Glomerular visceral epithelial cell (primary cell): ENCODE measurements around the gene TTLL4.

Experiments used
- DNase-seq: peaks from one replicate; pipeline ENCODE4 v3.0.0-alpha.2; 2016; ENCODE audit errors: extremely low spot score

The TTLL4 gene

DNA sequence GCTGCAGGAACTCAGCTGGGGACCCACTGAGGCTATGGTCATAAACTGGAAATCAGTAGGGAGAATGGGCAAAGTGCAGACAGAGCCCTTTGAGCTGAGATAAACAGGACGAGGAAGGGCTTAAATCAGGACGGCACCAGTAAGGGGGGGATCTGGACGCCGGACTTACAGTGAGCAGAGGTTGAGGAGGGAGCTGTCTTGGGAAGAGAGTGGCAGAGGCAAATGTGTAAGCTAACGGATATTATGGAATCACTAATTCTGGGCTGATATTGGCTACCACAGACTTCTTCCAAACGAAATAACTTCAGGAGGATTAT, 71.9 kb downstream of the TTLL4 start:
- peak; percentile 42 for DNase-seq

DNA sequence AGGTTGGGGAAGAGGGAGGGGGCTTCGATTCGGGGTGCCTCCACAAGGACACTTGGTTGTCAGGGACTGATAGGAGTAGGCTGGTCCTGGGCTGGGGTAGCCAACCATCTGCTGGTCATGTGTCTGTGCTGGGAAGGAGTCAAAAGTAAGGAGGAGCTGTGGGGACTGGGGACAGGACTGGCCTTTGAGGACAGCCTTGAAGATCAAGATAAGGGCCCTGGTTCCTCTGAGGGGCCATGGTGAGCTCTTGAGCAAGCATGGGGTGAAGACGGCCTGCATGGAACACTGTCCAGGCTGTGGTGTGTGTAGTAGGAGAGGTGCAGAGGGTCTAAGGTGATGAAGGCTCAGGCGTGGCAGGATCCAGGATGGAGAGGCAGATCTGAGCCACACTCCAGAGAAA, 73.1 kb downstream of the TTLL4 start:
- DNase-seq: no peak

DNA sequence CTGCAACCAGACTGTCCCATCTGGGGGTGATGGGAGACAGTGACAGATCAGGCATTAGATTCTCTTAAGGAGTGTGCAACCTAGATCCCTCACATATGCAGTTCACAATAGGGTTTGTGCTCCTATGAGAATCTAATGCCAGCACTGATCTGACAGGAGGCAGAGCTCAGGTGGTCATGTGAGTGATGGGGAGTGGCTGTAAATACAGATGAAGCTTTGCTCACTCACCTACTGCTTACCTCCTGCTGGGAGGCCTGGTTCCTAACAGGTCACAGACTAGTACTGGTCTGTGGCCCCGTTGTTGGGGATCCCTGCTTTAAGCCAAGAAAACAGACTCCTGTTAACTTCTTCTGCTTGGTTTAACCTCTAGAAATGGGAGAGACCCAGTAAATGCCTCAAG, 74.5 kb downstream of the TTLL4 start:
- DNase-seq: no peak

DNA sequence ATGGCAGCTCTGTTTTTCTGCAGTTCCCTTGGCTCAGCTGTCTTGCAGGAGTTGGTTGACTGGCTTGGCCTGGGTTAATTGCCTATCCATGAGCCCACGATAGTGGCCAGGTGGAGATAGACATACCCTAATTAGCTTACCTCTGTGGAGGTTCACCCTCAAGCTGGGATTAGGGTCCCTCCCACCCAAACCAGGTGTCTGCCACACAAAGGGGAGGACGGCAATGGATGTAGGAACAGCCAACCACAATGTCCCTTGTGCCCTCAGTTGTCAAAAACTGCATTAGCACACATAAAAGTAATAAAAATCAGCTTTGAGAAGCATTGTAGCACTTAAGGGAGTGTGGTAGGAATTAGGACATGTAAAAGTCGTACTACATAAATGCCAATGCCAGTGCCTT, 75.5 kb downstream of the TTLL4 start:
- no peak for DNase-seq

DNA sequence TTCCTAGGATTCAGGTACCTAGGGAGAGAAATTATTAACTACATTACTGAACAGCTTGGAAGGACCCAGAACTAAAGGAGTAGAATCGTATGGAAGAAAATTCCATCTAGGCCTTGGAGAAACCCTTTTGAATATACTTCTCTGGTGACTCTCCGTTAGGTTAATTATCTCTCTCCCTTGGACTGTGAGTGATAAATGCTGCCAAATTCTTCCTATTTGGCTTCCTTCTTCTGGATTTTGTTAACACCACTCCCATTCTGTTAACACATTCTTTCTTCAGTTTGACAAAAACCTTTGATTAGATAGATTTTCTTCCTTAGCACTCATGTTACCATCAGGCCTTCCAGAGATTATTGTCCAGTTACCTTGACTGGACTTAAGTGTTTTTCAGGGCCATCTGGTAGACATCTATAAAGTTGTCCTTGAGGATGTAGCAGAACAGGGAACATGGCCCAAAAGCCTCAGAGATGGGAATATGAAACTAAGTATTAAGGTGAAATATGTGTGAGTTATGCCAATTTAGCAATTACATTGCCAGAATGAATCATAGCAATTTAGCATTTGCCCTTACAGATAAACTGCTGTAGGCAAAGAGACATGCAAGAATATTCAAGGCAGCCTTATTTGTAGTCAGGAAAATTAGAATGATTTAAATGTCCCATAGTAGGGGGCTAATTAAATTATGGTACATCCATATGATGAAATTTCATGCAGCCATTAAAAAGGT, 78.1 kb downstream of the TTLL4 start:
- no peak for DNase-seq

DNA sequence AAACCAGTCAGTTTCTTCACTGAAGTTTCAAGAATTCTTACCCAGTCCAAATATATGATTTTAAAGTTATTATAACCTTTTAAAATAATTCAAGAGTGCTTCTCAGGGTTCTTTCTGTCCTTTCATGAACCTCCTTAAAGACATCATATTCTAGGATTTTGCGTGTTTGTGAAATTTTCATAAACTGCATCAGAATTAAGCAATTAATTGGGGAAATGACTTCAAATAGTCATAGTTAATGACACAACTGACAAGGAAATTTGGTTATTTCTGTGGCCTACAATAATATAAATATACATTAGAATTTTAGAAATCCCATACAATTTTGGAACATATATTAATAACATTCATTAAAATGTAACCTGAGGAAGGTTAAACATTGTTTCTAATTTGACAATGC, 81.8 kb downstream of the TTLL4 start:
- no peak for DNase-seq

DNA sequence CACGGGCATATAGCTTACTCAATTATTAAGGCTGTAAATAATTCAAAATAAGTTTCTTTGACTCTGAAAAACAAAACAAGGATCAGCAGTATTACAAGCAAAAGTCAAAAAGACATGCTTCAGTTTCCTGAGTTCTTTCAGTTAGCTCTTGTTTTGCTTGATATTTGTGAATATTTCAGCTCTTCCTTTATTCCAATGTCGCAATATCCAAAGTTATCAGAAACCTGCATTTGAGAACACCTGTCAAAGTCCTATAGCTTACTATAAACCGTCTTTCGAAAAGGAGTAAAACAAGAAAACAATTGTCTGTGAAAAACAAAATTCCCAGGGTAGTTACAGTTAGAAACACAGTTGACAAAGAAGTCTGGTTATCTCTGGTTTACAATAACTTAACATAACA, 86.1 kb downstream of the TTLL4 start:
- DNase-seq: no peak

DNA sequence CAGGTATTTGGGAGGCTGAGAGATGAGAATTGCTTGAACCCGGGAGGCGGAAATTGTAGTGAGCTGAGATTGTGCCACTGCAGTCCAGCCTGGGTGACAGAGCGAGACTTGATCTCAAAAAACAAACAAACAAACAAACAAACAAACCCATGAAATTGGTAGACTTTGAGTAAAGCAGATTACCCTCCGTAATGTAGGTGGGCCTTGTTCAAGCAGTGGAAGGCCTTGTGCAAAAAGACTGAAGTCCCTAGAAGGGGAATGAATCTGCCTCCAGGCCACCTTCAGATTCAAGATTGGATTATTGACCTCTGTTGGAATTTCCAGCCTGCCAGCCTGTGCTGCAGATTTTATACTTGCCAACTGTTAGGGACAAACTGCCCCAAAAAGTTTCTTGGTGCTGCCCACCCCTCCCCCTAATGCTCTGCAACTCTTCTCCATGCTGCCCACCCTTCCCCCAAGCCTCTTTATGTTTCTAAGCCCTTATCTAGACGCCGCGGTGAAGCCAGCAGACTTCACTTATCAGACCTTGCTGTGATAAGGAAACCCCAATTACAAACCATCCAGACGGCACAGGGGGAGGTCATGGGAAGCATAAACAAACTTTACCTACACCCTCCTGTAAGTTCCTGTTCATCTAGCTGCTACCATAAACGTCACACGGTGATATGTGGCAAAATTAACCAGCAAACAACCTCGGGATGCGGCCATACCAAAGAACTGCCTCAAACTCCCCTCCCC, 88.3 kb downstream of the TTLL4 start:
- DNase-seq: no peak

DNA sequence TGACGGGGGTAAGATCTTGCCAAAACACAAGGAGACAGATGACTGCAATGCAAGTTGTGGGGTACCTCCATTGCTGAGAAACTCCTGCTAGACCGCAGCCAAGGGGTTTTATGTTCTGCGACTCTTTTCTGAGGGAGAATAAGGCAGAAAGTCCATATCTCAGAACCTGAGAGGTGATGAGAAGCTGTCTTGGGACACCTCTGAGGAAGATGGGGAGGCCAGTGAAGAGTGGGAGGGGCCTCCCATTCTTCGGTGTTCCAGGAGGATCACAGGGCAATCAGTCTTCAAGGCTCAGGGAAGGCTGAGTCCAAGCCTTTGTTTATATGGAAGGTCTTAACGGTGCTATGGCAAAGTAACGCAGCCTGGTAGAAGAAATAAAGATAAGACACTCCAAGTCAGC, 89.4 kb downstream of the TTLL4 start:
- no peak for DNase-seq

DNA sequence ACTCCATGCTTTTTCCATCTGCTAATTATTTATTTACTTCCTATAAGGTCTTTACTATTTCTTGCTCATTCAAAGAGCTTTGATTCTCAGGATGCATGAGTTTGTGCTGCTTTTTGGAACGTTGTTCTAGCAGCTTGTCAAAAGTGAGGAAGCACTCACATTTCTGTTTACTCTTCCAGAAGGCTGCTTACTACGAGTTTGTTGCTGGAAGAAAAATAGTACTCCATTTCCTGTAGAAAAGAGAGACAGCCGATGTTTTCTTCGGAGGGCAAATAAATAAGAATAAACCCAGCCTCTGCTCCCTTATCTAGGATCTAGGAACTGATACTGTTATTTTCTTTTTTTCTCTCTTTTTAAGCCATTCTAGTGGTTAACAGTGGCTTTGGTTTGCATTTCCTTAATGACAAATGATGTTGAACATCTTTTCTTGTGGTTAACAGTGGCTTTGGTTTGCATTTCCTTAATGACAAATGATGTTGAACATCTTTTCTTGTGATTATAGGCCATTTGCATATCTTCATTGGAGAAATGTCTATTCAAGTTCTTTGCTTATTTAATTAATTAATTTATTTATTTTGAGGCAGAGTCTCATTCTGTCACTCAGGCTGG, 91.9 kb downstream of the TTLL4 start:
- DNase-seq: no peak

DNA sequence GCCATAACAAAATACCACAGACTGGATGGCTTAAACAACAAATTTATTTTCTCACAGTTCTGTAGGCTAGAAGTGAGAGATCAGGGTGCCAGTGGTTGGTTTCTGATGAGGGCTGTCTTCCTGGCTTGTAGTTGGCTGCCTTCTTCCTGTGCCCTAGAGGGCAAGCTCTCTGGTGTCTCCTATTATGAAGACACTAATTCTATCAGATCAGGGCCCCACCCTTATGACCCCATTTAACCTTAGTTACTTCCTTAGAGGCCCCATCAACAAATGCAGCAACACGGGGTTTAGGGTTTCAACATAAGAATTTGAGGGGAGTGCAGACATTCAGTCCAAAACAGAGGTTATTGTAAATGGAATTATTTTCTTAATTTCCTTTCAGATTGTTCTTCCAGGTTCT, 94.2 kb downstream of the TTLL4 start:
- no peak for DNase-seq
